ENCODE results near the gene VILL. TPM values are rescaled to one million over a fixed set of nuclear protein-coding genes. Genes with fewer than 3 reads are reported as not detected.

VILL gene
- polyA plus RNA-seq, 1 of the 3 experiments (the other 2 are of a cell fraction): 8.8 TPM

DNA sequence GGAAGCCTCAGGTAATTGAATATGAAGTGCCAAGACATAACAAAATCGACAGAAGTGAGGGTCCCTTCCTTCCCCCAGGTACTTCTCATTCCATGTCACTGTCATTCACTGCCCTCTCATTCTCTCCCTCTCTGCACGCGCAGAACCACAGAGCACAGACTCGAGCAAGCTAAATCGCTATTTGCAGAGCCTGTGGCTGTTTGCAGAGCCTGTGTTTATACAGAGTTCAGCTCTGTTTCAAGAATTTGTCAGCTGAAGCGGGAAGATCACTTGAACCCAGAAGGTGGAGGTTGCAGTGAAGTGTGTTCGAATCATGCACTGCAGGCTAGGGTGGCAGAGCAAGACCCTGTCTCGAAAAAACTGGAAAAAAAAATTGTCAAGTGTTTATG lies 2.5 kb downstream of the VILL start:
- WGBS (ENCODE audit: low lambda C conversion rate): 88% methylated on average over 8 of the region's 8 CpGs
- no peak overlapping the region for H2AFZ ChIP-seq (ENCODE audit: low read depth)
- ChIA-PET POLR2A (no interaction called here), CTCF (interaction anchor here (1.3 to 1.6 kb wide), 3 partner anchors 11 to 137 kb away, joined by 3 to 5 read pairs (median 4); no protein-coding TSS in a partner anchor)
- H4K20me1 ChIP-seq (ENCODE audit: insufficient read depth): no peaks in the 10 kb centered on the region
- no peaks in the 10 kb centered on the region for H3K9me3 ChIP-seq
- no peak overlapping the region for H3K4me3 ChIP-seq (ENCODE audit: low read depth in 2 of 2, low read length in 1 of 2)
- no peaks in the 10 kb centered on the region for H3K79me2 ChIP-seq (ENCODE audit: insufficient read depth)
- H3K9ac ChIP-seq: no peak overlapping the region
- H3K27me3 ChIP-seq (ENCODE audit: insufficient read depth): no peaks in the 10 kb centered on the region
- no peak overlapping the region for H3K27ac ChIP-seq (ENCODE audit: low read depth in 2 of 2, low read length in 1 of 2)
- DNase-seq: no peak
- H3K4me2 ChIP-seq: no peak overlapping the region
- peaks cover 0 to 8% of the 10 kb centered on the region in 2 experiments; a peak in 2 of 4 replicates for H3K4me1 ChIP-seq (ENCODE audit: control insufficient read depth in 1 of 2, insufficient read depth in 2 of 2, low read depth in 1 of 2, low read length in 1 of 2)
- no peaks in the 10 kb centered on the region for H3K9me2 ChIP-seq
- TF ChIP-seq GATA2 (CRISPR knock-in tag; IDR thresholded peaks at IDR 0.05) (no peak), TEAD4 (IDR thresholded peaks at IDR 0.05; ENCODE audit: borderline replicate concordance, insufficient read depth) (no peak), NFIC (IDR thresholded peaks at IDR 0.05; ENCODE audit: borderline replicate concordance) (no peak), MXI1 (IDR thresholded peaks at IDR 0.05; ENCODE audit: low read depth, low read length) (no peak), NRF1 (IDR thresholded peaks at IDR 0.05; ENCODE audit: low read depth, low read length) (no peak), ELF1 (IDR thresholded peaks at IDR 0.05) (no peak), GABPA (IDR thresholded peaks at IDR 0.05; ENCODE audit: low read depth) (no peak), RCOR1 (IDR thresholded peaks at IDR 0.05; ENCODE audit: low read length) (no peak)
- TF ChIP-seq, protein P1, sequence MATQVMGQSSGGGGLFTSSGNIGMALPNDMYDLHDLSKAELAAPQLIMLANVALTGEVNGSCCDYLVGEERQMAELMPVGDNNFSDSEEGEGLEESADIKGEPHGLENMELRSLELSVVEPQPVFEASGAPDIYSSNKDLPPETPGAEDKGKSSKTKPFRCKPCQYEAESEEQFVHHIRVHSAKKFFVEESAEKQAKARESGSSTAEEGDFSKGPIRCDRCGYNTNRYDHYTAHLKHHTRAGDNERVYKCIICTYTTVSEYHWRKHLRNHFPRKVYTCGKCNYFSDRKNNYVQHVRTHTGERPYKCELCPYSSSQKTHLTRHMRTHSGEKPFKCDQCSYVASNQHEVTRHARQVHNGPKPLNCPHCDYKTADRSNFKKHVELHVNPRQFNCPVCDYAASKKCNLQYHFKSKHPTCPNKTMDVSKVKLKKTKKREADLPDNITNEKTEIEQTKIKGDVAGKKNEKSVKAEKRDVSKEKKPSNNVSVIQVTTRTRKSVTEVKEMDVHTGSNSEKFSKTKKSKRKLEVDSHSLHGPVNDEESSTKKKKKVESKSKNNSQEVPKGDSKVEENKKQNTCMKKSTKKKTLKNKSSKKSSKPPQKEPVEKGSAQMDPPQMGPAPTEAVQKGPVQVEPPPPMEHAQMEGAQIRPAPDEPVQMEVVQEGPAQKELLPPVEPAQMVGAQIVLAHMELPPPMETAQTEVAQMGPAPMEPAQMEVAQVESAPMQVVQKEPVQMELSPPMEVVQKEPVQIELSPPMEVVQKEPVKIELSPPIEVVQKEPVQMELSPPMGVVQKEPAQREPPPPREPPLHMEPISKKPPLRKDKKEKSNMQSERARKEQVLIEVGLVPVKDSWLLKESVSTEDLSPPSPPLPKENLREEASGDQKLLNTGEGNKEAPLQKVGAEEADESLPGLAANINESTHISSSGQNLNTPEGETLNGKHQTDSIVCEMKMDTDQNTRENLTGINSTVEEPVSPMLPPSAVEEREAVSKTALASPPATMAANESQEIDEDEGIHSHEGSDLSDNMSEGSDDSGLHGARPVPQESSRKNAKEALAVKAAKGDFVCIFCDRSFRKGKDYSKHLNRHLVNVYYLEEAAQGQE (IDR thresholded peaks at IDR 0.05; ENCODE audit: low read depth, low read length): no peak
- peaks cover 4% of the 10 kb centered on the region for H3F3A ChIP-seq (replicated peaks; ENCODE audit: insufficient read depth)
- H3K36me3 ChIP-seq (replicated peaks in 1 of 2; ENCODE audit: control insufficient read depth in 1 of 2, insufficient read depth in 2 of 2, low read length in 1 of 2): no peaks in the 10 kb centered on the region

DNA sequence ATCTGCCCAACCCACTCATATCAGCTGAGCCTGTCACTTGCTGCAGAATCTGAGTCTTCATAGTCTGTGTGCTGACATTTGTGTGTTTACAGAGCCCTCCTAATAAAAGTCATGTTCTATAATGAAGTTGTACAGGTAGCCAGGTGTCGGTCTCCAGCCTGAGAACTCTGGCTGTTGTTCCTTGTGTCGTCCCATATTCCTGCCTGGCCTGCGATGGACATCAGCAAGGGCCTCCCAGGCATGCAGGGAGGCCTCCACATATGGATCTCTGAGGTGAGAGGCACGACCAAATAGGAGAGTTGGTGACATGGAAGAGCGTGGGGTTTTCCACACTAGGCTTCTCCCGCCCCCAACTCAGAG lies 2.9 kb downstream of the VILL start:
- Histone ChIP-seq H4K20me1 (ENCODE audit: insufficient read depth) (no peaks in the 10 kb centered on the region), H3K4me3 (ENCODE audit: low read depth in 2 of 2, low read length in 1 of 2) (peak overlapping the region in 1 of 2 experiments; percentile 62; a peak in 2 of 4 replicates), H3K27me3 (ENCODE audit: insufficient read depth) (no peaks in the 10 kb centered on the region), H3K9me2 (no peaks in the 10 kb centered on the region), H3F3A (replicated peaks; ENCODE audit: insufficient read depth) (peaks cover 4% of the 10 kb centered on the region), H3K9me3 (no peaks in the 10 kb centered on the region), H2AFZ (ENCODE audit: low read depth) (peak overlapping the region; percentile 99), H3K4me2 (peak overlapping the region; percentile 89; the same call in 1 of the 2 replicates), H3K27ac (ENCODE audit: low read depth in 2 of 2, low read length in 1 of 2) (no peak overlapping the region; a peak in 2 of 4 replicates), H3K36me3 (replicated peaks in 1 of 2; ENCODE audit: control insufficient read depth in 1 of 2, insufficient read depth in 2 of 2, low read length in 1 of 2) (no peaks in the 10 kb centered on the region), H3K79me2 (ENCODE audit: insufficient read depth) (no peaks in the 10 kb centered on the region), H3K9ac (0 out of 2 replicates have a peak overlapping the region, but pooled peaks have one; percentile 77), H3K4me1 (ENCODE audit: control insufficient read depth in 1 of 2, insufficient read depth in 2 of 2, low read depth in 1 of 2, low read length in 1 of 2) (peaks cover 2 to 11% of the 10 kb centered on the region in 2 experiments; a peak in 3 of 4 replicates)
- CTCF ChIA-PET: interaction anchor here (1.5 to 1.6 kb wide), 2 partner anchors 18 to 137 kb away, joined by 4 to 5 read pairs; no protein-coding TSS in a partner anchor
- POLR2A ChIA-PET: no interaction called here
- 91% methylated on average over 3 of the region's 6 CpGs for WGBS (ENCODE audit: low lambda C conversion rate)
- TF ChIP-seq, protein P2, sequence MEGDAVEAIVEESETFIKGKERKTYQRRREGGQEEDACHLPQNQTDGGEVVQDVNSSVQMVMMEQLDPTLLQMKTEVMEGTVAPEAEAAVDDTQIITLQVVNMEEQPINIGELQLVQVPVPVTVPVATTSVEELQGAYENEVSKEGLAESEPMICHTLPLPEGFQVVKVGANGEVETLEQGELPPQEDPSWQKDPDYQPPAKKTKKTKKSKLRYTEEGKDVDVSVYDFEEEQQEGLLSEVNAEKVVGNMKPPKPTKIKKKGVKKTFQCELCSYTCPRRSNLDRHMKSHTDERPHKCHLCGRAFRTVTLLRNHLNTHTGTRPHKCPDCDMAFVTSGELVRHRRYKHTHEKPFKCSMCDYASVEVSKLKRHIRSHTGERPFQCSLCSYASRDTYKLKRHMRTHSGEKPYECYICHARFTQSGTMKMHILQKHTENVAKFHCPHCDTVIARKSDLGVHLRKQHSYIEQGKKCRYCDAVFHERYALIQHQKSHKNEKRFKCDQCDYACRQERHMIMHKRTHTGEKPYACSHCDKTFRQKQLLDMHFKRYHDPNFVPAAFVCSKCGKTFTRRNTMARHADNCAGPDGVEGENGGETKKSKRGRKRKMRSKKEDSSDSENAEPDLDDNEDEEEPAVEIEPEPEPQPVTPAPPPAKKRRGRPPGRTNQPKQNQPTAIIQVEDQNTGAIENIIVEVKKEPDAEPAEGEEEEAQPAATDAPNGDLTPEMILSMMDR (IDR thresholded peaks at IDR 0.05): no peak
- TF ChIP-seq FOXJ3 (CRISPR knock-in tag; IDR thresholded peaks at IDR 0.05) (no peak), RXRA (IDR thresholded peaks at IDR 0.05; ENCODE audit: borderline replicate concordance, low read depth) (no peak)
- DNase-seq: no peak

Measured in SK-N-SH (cell line).